BJ (cell line): ENCODE data around the gene COA3. TPM values are rescaled to one million over a fixed set of nuclear protein-coding genes. Genes with fewer than 3 reads are reported as not detected.
A peak's percentile ranks its signal among the peaks of the same experiment; 100 is the strongest.

Experiments used
- CTCF ChIA-PET: fragments of 350-600 bp; formaldehyde crosslinking; extraction: SDS; loops from one replicate; lab custom pipeline; 2021; ENCODE audit warnings: antibody characterized with exemption, inconsistent platforms; lab: Yijun Ruan, JAX
- POLR2A ChIA-PET: fragments of 300-600 bp; sonication (Branson Sonifier 250); formaldehyde crosslinking; extraction: SDS; loops from one replicate; lab custom pipeline; 2021; ENCODE audit warnings: antibody characterized with exemption; lab: Charles Lee
- DNase-seq: peaks from one replicate; pipeline ENCODE4 v3.0.0-alpha.2; 2011; ENCODE audit warnings: low read depth
- H3K27me3 ChIP-seq: 2 replicates; pipeline ENCODE4 v1.6.0; 2011; ENCODE audit warnings: low read length; ENCODE audit not compliant: control insufficient read depth, insufficient read depth
- H3K36me3 ChIP-seq: 2 replicates; pipeline ENCODE4 v1.5.1; 2011; ENCODE audit warnings: low read length; ENCODE audit not compliant: control insufficient read depth, insufficient read depth
- H3K4me3 ChIP-seq: 2 replicates; pipeline ENCODE4 v1.5.1; 2011; ENCODE audit warnings: low read depth, mild to moderate bottlenecking, control low read depth, low read length
- CTCF ChIP-seq: IDR thresholded peaks from 2 replicates; pipeline ENCODE4 v1.5.1; 2011; ENCODE audit warnings: low read depth, mild to moderate bottlenecking, control low read depth, inconsistent platforms, low read length, moderate library complexity; ENCODE audit not compliant: insufficient read depth
- polyA plus RNA-seq: library from polyadenylated mRNA; depleted of rRNA; stranded (reverse); fragments of >200 nt; gene quantifications from 2 replicates; pipeline ENCODE4 v1.2.3, GENCODE V29; 2011

The COA3 gene
- polyA plus RNA-seq, 1 experiment, result 91.9 TPM

- 0 out of 2 replicates have a peak, but pooled peaks cover 1% of the 10 kb centered on the region for H3K27me3 ChIP-seq
- ChIA-PET POLR2A (no interaction called here), CTCF (interaction anchor here (1.0 to 5.5 kb wide), 2 partner anchors 8 to 10 kb away, joined by 5 to 34 read pairs; partner anchors contain the start of gene BECN1)
- no peak for TF ChIP-seq CTCF
- H3K36me3 ChIP-seq, result no peaks in the 10 kb centered on the region; the same call in 1 of the 2 replicates
- no peak for DNase-seq
- no peak overlapping the region for H3K4me3 ChIP-seq
Observed at GRCh38 chr17:42830971-42831370, 32.5 kb upstream of the COA3 start.

GRCh38 chr17:42827472-42827871 is 29.0 kb upstream of the COA3 start:
- CTCF ChIA-PET, result no interaction called here
- POLR2A ChIA-PET, result interaction anchor here (0.5 kb wide), 1 partner anchor 173 kb away, joined by 5 read pairs; no protein-coding TSS in a partner anchor
- Histone ChIP-seq H3K36me3 (no peaks in the 10 kb centered on the region), H3K4me3 (no peak overlapping the region), H3K27me3 (0 out of 2 replicates have a peak, but pooled peaks cover 1% of the 10 kb centered on the region)
- TF ChIP-seq CTCF, result no peak
- no peak for DNase-seq

GRCh38 chr17:42821176-42821575 is 22.7 kb upstream of the COA3 start:
- CTCF ChIA-PET, result interaction anchor here (0.7 to 4.1 kb wide), 5 partner anchors 10 to 95 kb away, joined by 3 to 34 read pairs (median 5); partner anchors contain the start of gene PSME3
- no peak for DNase-seq

GRCh38 chr17:42819939-42820535 is 21.5 kb upstream of the COA3 start:
- ChIA-PET CTCF (interaction anchor here (0.7 to 3.5 kb wide), 17 partner anchors 10 to 241 kb away, joined by 3 to 20 read pairs (median 3); partner anchors contain the start of genes AOC2, CNTD1 and COA3), POLR2A (no interaction called here)
- Histone ChIP-seq H3K4me3 (no peak overlapping the region), H3K27me3 (no peaks in the 10 kb centered on the region), H3K36me3 (peaks cover 20% of the 10 kb centered on the region)
- TF ChIP-seq CTCF, result peak; percentile 74
- no peak for DNase-seq

More at GRCh38 chr17:42821176-42821575, 22.7 kb upstream of the COA3 start:
- Histone ChIP-seq H3K27me3 (no peaks in the 10 kb centered on the region), H3K36me3 (peaks cover 17% of the 10 kb centered on the region), H3K4me3 (no peak overlapping the region)
- POLR2A ChIA-PET, result no interaction called here
- TF ChIP-seq CTCF, result no peak

- ChIA-PET POLR2A (no interaction called here), CTCF (interaction anchor here (0.9 to 3.5 kb wide), 3 partner anchors 9 to 92 kb away, joined by 4 to 20 read pairs (median 5); no protein-coding TSS in a partner anchor)
- H3K27me3 ChIP-seq, result no peaks in the 10 kb centered on the region
- H3K4me3 ChIP-seq, result no peak overlapping the region
- H3K36me3 ChIP-seq, result peaks cover 25% of the 10 kb centered on the region
- TF ChIP-seq CTCF, result no peak
- no peak for DNase-seq
Observed at GRCh38 chr17:42818379-42818778, 19.9 kb upstream of the COA3 start.
